MCF 10A (cell line): Measurements from ENCODE around the gene DDX46. TPM values are rescaled to one million over a fixed set of nuclear protein-coding genes. Genes with fewer than 3 reads are reported as not detected.
"Not testable (repeated sequence)": the region's sequence is repeated elsewhere in the genome, so short reads cannot be mapped to it uniquely, and the experiment has no call there.

Experiments used
- Bru-seq: library from RNA; stranded (reverse); fragments of 400-500 nt; gene quantifications from one replicate; lab custom pipeline; 2021; lab: Mats Ljungman, UMichigan
- BruChase-seq, 2 experiments: library from RNA; stranded (reverse); fragments of 400-500 nt; gene quantifications; one replicate each; lab custom pipeline; 2021; lab: Mats Ljungman, UMichigan
- BruUV-seq: library from RNA; stranded (reverse); fragments of 400-500 nt; replicated peaks from 2 replicates; lab custom pipeline; 2021; lab: Mats Ljungman, UMichigan
- CTCF ChIA-PET: fragments of 300-600 bp; sonication (Branson Sonifier 250); formaldehyde crosslinking; extraction: SDS; loops from one replicate; lab custom pipeline; 2021; ENCODE audit warnings: antibody characterized with exemption, inconsistent platforms; lab: Yijun Ruan, JAX
- POLR2A ChIA-PET: fragments of 300-600, 350-650 bp; sonication (Branson Sonifier 250); formaldehyde crosslinking; extraction: SDS; loops from one replicate; lab custom pipeline; 2020; ENCODE audit warnings: antibody characterized with exemption, inconsistent platforms; lab: Yijun Ruan, JAX
- DNase-seq: peaks from one replicate; pipeline ENCODE4 v3.0.0-alpha.2; 2018; ENCODE audit not compliant: unreplicated experiment
- H3K27ac Mint-ChIP-seq: one replicate; pipeline ENCODE4 v1.8.0; 2022; ENCODE audit warnings: mild to moderate bottlenecking, low read depth, mixed read lengths; ENCODE audit not compliant: unreplicated experiment
- H3K27me3 Mint-ChIP-seq: one replicate; pipeline ENCODE4 v1.8.0; 2022; ENCODE audit warnings: mixed read lengths; ENCODE audit not compliant: insufficient read depth, unreplicated experiment
- H3K36me3 Mint-ChIP-seq: one replicate; pipeline ENCODE4 v1.8.0; 2022; ENCODE audit warnings: mild to moderate bottlenecking, moderate library complexity, mixed read lengths; ENCODE audit not compliant: insufficient read depth, unreplicated experiment
- H3K4me1 Mint-ChIP-seq: one replicate; pipeline ENCODE4 v1.8.0; 2022; ENCODE audit warnings: mixed read lengths; ENCODE audit not compliant: insufficient read depth, unreplicated experiment
- H3K4me3 Mint-ChIP-seq: one replicate; pipeline ENCODE4 v1.8.0; 2022; ENCODE audit warnings: mild to moderate bottlenecking, moderate library complexity, mixed read lengths; ENCODE audit not compliant: unreplicated experiment
- H3K9me3 Mint-ChIP-seq: one replicate; pipeline ENCODE4 v1.8.0; 2022; ENCODE audit warnings: mixed read lengths; ENCODE audit not compliant: unreplicated experiment
- intact Hi-C: fragments of 100-400 bp; cut with micrococcal nuclease; formaldehyde crosslinking; loops from 2 replicates; pipeline ENCODE4 v1.14.1; 2022
- long read RNA-seq: library from polyadenylated mRNA; stranded (forward); transcript quantifications from one replicate; pipeline ENCODE4 v2.0.0, GENCODE V29; 2022
- total RNA-seq: library from RNA; stranded (reverse); gene quantifications from 2 replicates; pipeline ENCODE4 v1.2.3, GENCODE V29; 2022
- TF ChIP-seq, protein P1 (sequence below): fragments of 200-600 bp; IDR thresholded peaks from one replicate; pipeline ENCODE4 v1.8.0; 2022; ENCODE audit warnings: antibody characterized with exemption, mild to moderate bottlenecking; ENCODE audit not compliant: unreplicated experiment

Gene DDX46
- total RNA-seq (57.7 and 77.0 TPM in 2 replicates), Bru-seq, nascent RNA (percentile 88 among the genes with signal in this experiment), BruChase-seq, experiment 1, labeled RNA remaining after a 6-hour chase (percentile 91 among the genes with signal in this experiment), BruChase-seq, experiment 2, labeled RNA remaining after a 2-hour chase (percentile 88 among the genes with signal in this experiment)
- long read RNA-seq, full-length matches to known transcripts, result 156 of 185 reads
- long read RNA-seq, partial matches to known transcripts, result 15 of 185 reads
- long read RNA-seq, other reads (novel, unspliced or antisense), result 14 of 185 reads

DNA sequence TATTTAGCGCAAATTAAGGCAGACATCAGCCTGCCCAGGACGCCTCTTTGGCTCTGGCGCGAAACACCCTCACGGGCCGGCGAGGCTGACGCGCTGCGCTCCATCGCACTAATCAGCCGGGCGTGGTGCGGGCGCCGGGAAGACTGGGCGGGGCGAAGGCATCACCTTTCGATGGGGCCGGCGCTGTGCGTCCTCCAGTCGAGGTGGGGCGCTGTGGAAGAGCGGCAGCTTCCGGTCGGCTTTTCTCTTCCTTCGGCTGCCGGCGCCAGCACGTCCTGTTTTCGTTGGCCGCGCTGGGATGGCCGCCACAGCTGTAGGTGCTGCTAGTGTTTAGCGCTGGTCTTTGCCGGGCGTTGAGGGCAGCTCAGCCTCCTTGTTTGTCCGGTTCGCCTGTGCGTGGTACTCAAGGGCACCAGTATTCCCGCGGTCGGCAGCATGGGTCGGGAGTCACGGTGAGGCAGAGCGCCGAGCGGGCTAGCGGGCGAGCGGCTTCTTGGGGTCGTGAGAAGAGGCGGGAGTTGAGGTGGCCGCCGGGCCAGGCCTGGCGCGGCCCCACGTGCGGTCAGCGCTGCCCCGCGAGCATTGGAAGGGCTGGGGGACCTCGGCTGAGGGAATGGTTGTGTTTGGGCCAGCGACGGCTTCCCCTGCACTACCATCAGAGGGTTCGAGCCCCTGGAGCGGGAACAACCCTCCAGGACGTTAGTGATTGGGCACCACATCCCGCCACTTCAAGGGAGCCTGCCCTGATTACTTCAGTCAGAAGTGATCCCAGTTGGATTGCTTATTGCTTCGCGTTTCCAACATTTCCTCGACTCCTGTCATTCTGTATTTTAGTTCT is at the start of gene DDX46:
Gene DDX46, plus strand, starts transcription at position 276 of the 838 bp plus-strand sequence. Its CDS starts 160 bp downstream, at position 436.
- intact Hi-C loops, result loop anchor here (1.0 kb wide), 1 partner anchor 20 kb away; the partner anchor contains the start of gene CAMLG
- no peaks in the 10 kb centered on the region for H3K9me3 Mint-ChIP-seq
- TF ChIP-seq, protein P1, sequence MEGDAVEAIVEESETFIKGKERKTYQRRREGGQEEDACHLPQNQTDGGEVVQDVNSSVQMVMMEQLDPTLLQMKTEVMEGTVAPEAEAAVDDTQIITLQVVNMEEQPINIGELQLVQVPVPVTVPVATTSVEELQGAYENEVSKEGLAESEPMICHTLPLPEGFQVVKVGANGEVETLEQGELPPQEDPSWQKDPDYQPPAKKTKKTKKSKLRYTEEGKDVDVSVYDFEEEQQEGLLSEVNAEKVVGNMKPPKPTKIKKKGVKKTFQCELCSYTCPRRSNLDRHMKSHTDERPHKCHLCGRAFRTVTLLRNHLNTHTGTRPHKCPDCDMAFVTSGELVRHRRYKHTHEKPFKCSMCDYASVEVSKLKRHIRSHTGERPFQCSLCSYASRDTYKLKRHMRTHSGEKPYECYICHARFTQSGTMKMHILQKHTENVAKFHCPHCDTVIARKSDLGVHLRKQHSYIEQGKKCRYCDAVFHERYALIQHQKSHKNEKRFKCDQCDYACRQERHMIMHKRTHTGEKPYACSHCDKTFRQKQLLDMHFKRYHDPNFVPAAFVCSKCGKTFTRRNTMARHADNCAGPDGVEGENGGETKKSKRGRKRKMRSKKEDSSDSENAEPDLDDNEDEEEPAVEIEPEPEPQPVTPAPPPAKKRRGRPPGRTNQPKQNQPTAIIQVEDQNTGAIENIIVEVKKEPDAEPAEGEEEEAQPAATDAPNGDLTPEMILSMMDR, result peak; percentile 91
- no peaks in the 10 kb centered on the region for H3K27me3 Mint-ChIP-seq
- ChIA-PET POLR2A (interaction anchor here (0.6 to 10.3 kb wide), 21 partner anchors 10 to 533 kb away, joined by 3 to 156 read pairs (median 4); partner anchors contain the start of genes C5orf24, CAMLG, PCBD2 and PPP2CA), CTCF (interaction anchor here (0.6 to 6.3 kb wide), 17 partner anchors 10 to 388 kb away, joined by 3 to 71 read pairs (median 4); partner anchors contain the start of gene CAMLG)
- peaks cover 19% of the 10 kb centered on the region for H3K4me1 Mint-ChIP-seq
- peak within 1 kb of the TSS; percentile 95 for H3K27ac Mint-ChIP-seq
- H3K36me3 Mint-ChIP-seq, result peaks cover 12% of the 10 kb centered on the region
- H3K4me3 Mint-ChIP-seq, result peak within 1 kb of the TSS; percentile 100
- DNase-seq, result peak; percentile 98
- no TSS peak for BruUV-seq

- ChIA-PET POLR2A (interaction anchor here (0.5 to 1.9 kb wide), 2 partner anchors 66 to 471 kb away, joined by 3 to 5 read pairs; partner anchors contain the start of gene SEC24A), CTCF (no interaction called here)
- Mint-ChIP-seq H3K36me3 (peaks cover 98% of the 10 kb centered on the region), H3K4me1 (no peaks in the 10 kb centered on the region), H3K9me3 (no peaks in the 10 kb centered on the region), H3K27me3 (no peaks in the 10 kb centered on the region), H3K27ac (no peak overlapping the region), H3K4me3 (no peak overlapping the region)
- BruUV-seq, result no TSS peak
- DNase-seq, result no peak
- TF ChIP-seq, protein P1, result no peak
- intact Hi-C loops, result no loop called here
These were observed 44.5 kb upstream of the DDX46 start for GRCh38 chr5:134714120-134714519.

GRCh38 chr5:134714541-134714940 is 44.0 kb upstream of the DDX46 start:
- H3K27ac Mint-ChIP-seq, result no peak overlapping the region
- TF ChIP-seq, protein P1, result no peak
- no peak overlapping the region for H3K4me3 Mint-ChIP-seq
- ChIA-PET CTCF (interaction anchor here (0.6 kb wide), 1 partner anchor 252 kb away, joined by 4 read pairs; no protein-coding TSS in a partner anchor), POLR2A (interaction anchor here (1.9 kb wide), 1 partner anchor 66 kb away, joined by 5 read pairs; the partner anchor contains the start of gene SEC24A)
- no TSS peak for BruUV-seq
- DNase-seq, result no peak
- H3K9me3 Mint-ChIP-seq, result no peaks in the 10 kb centered on the region
- peaks cover 98% of the 10 kb centered on the region for H3K36me3 Mint-ChIP-seq
- intact Hi-C loops, result no loop called here
- H3K4me1 Mint-ChIP-seq, result no peaks in the 10 kb centered on the region
- H3K27me3 Mint-ChIP-seq, result no peaks in the 10 kb centered on the region

DNA sequence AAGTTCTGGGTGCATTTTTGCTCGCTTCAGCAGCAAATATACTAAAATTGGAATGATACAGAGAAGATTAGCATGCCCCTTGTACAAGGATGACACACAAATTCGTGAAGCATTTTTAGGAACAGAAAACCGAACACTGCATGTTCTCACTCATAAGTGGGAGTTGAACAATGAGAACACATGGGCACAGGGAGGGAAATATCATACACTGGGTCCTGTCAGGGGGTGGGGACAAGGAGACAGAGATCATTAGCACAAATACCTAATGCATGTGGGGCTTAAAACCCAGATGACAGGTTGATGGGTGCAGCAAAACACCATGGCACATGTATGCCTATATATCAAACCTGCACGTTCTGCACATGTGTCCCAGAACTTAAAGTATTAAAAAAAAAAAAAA is 43.1 kb upstream of the DDX46 start:
- H3K4me1 Mint-ChIP-seq, CTCF ChIA-PET, BruUV-seq, DNase-seq, H3K4me3 Mint-ChIP-seq, H3K27ac Mint-ChIP-seq, intact Hi-C loops, H3K27me3 Mint-ChIP-seq, POLR2A ChIA-PET, H3K9me3 Mint-ChIP-seq: not testable (repeated sequence)
- H3K36me3 Mint-ChIP-seq, result peaks cover 98% of the 10 kb centered on the region
